K562 (cell line): ENCODE results near the gene ADIPOR2. TPM values are rescaled to one million over a fixed set of nuclear protein-coding genes. Genes with fewer than 3 reads are reported as not detected.

Experiments
- ATAC-seq: fragments of 200-7000 bp; cut with Tn5 transposase; 3 replicates; pipeline ENCODE4 v1.9.1; 2020; ENCODE audit warnings: moderate library complexity
- BruUV-seq: library from RNA; stranded (reverse); fragments of 400-500 nt; replicated peaks from 2 replicates; lab custom pipeline; 2021; lab: Mats Ljungman, UMichigan
- CTCF ChIA-PET: fragments of 300-600 bp; formaldehyde crosslinking; extraction: SDS; loops from one replicate; lab custom pipeline; 2021; ENCODE audit warnings: low intra/inter-chr PET ratio; lab: Yijun Ruan, JAX
- POLR2A ChIA-PET: fragments of 300-600, 350-650 bp; sonication (Branson Sonifier 250); formaldehyde crosslinking; extraction: SDS; loops from one replicate; lab custom pipeline; 2021; ENCODE audit warnings: antibody characterized with exemption, inconsistent platforms; lab: Yijun Ruan, JAX
- DNase-seq, 4 experiments: peaks; one replicate each; pipeline versions ENCODE4 v3.0.0 to v3.0.0-alpha.2; 2011 to 2018; ENCODE audit warnings: low spot score in 3 of 4, mixed read lengths in 3 of 4; ENCODE audit errors: extremely low read depth in 1 of 4
- FAIRE-seq: peaks from 2 replicates; lab custom pipeline; 2011; peaks lifted over from hg19 to GRCh38; lab: Jason Lieb, UNC
- H2AFZ ChIP-seq: 2 replicates; pipeline ENCODE4 v1.6.0; 2011; ENCODE audit warnings: low read depth, low read length, control low read depth, inconsistent platforms
- H3K27ac ChIP-seq: fragments of 200-600 bp; 3 replicates; pipeline ENCODE4 v1.8.0; 2011; ENCODE audit warnings: low read depth, mild to moderate bottlenecking, control low read depth, inconsistent platforms, low read length, moderate library complexity, mixed read lengths; ENCODE audit errors: extremely low read depth
- H3K27me3 ChIP-seq, 2 experiments: fragments of 300-600 bp in 1 of 2; 2 replicates in 1 of 2; 3 replicates in 1 of 2; pipeline versions ENCODE4 v1.6.0 to v1.8.0; 2011; ENCODE audit warnings: inconsistent platforms in 2 of 2, low read length in 2 of 2, mild to moderate bottlenecking in 1 of 2, mixed read lengths in 1 of 2, moderate library complexity in 1 of 2; ENCODE audit not compliant: control insufficient read depth in 2 of 2, insufficient read depth in 2 of 2
- H3K36me3 ChIP-seq: fragments of 300-600 bp; 3 replicates; pipeline ENCODE4 v1.8.0; 2011; ENCODE audit warnings: mild to moderate bottlenecking, low read length, inconsistent platforms; ENCODE audit not compliant: control insufficient read depth, insufficient read depth
- H3K4me1 ChIP-seq, 2 experiments: fragments of 200-600 bp in 1 of 2; replicated peaks in 1 of 2; 2 replicates in 1 of 2; 3 replicates in 1 of 2; pipeline versions ENCODE4 v1.5.1 to v1.8.0; 2011; ENCODE audit warnings: inconsistent platforms in 2 of 2, low read length in 2 of 2, mild to moderate bottlenecking in 1 of 2, mixed read lengths in 1 of 2, moderate library complexity in 1 of 2; ENCODE audit not compliant: control insufficient read depth in 2 of 2, insufficient read depth in 2 of 2
- H3K4me2 ChIP-seq: 2 replicates; pipeline ENCODE4 v1.6.1; 2011; ENCODE audit warnings: low read length, control low read depth, inconsistent platforms, mixed read lengths; ENCODE audit not compliant: insufficient read depth
- H3K4me3 ChIP-seq: fragments of 200-600 bp; sonication (generic), shearing (Covaris generic); 2 replicates; pipeline ENCODE4 v1.5.1; 2016; ENCODE audit warnings: control low read depth, inconsistent platforms
- H3K79me2 ChIP-seq: fragments of 200-600 bp; 3 replicates; pipeline ENCODE4 v1.8.0; 2011; ENCODE audit warnings: low read length, inconsistent platforms; ENCODE audit not compliant: control insufficient read depth, insufficient read depth
- H3K9ac ChIP-seq, 2 experiments: 2 replicates each; pipeline versions ENCODE4 v1.6.0 to v1.6.1; 2011; ENCODE audit warnings: low read depth in 2 of 2, low read length in 2 of 2, control low read depth in 1 of 2, inconsistent platforms in 1 of 2, mild to moderate bottlenecking in 1 of 2, mixed read lengths in 1 of 2; ENCODE audit not compliant: insufficient read depth in 1 of 2
- H3K9me1 ChIP-seq: one replicate; pipeline ENCODE4 v1.6.0; 2011; ENCODE audit warnings: inconsistent platforms, mild to moderate bottlenecking, low read length, moderate library complexity; ENCODE audit not compliant: control insufficient read depth, insufficient read depth
- H3K9me3 ChIP-seq: replicated peaks from 2 replicates; pipeline ENCODE4 v1.5.1; 2011; ENCODE audit warnings: low read depth, low read length, inconsistent platforms; ENCODE audit not compliant: control insufficient read depth, insufficient read depth
- H4K20me1 ChIP-seq: replicated peaks from 2 replicates; pipeline ENCODE4 v1.6.1; 2011; ENCODE audit warnings: low read length, inconsistent platforms, mixed read lengths; ENCODE audit not compliant: control insufficient read depth, insufficient read depth
- MYBL2 ChIP-seq, 2 experiments: fragments of 450-650 bp in 1 of 2; sonication (generic) in 1 of 2; formaldehyde crosslinking in 1 of 2; IDR thresholded peaks; 2 replicates each; pipeline versions ENCODE4 v1.6.1 to v1.8.1; 2017 to 2022; ENCODE audit warnings: borderline replicate concordance in 1 of 2, inconsistent platforms in 1 of 2, low read depth in 1 of 2, mild to moderate bottlenecking in 1 of 2, missing genetic modification reagents in 1 of 2, moderate library complexity in 1 of 2
- NFE2L1 ChIP-seq: fragments of 450-650 bp; IDR thresholded peaks from 2 replicates; pipeline ENCODE4 v1.6.1; 2016; ENCODE audit warnings: missing genetic modification characterization, low read depth, mild to moderate bottlenecking, missing compliant biosample characterization, moderate library complexity, borderline replicate concordance
- ZNF766 ChIP-seq: fragments of 200-800 bp; sonication (Bioruptor generic); conservative IDR thresholded peaks from 2 replicates; pipeline ENCODE4 v1.6.1; 2016; ENCODE audit warnings: missing genetic modification characterization, missing compliant biosample characterization
- WGBS: fragments of 100-300 bp; shearing (Covaris generic); methylation state at CpG from one replicate; pipeline ENCODE4 v1.1.6; 2016; ENCODE audit warnings: low coverage, mixed read lengths; ENCODE audit not compliant: insufficient coverage; ENCODE audit errors: missing lambda C conversion rate; 5-methylcytosine and 5-hydroxymethylcytosine counted together
- in situ Hi-C: fragments of 300-500 bp; cut with MboI; formaldehyde crosslinking; loops from 4 replicates; pipeline ENCODE4 v1.15.0; 2018; ENCODE audit warnings: inconsistent platforms, mixed read lengths
- intact Hi-C: fragments of 100-400 bp; cut with micrococcal nuclease; formaldehyde crosslinking; loops from 2 replicates; pipeline ENCODE4 v1.14.2; 2022
- polyA plus RNA-seq, 8 experiments: library from polyadenylated mRNA; depleted of rRNA in 4 of 8; stranded (reverse) in 5 of 8; unstranded in 3 of 8; fragments of >200 nt; fragmentation: Nextera tagmentation in 2 of 8; fragmentation: Illumina TruSeq in 1 of 8; extraction: Ambion mirVana in 2 of 8; extraction: Trizol in 1 of 8; gene quantifications; 2 replicates each; pipeline versions ENCODE4 v1.2.1 to v1.2.3, GENCODE V29; 2011 to 2014; ENCODE audit warnings: inconsistent platforms in 1 of 8, missing spikeins in 1 of 8
- total RNA-seq, 7 experiments: library from RNA; depleted of rRNA in 6 of 7; stranded (reverse); fragments of >200 nt in 6 of 7; fragmentation: Illumina TruSeq in 2 of 7; extraction: Trizol in 2 of 7; gene quantifications; 2 replicates each; pipeline versions ENCODE4 v1.2.1 to v1.2.3, GENCODE V29; 2011 to 2021; ENCODE audit warnings: low replicate concordance in 1 of 7

Gene ADIPOR2
- total and polyA plus RNA-seq, 9 of the 15 experiments (the other 6 are each of a cell fraction or from before 2014, with no cell fraction given), result 10.9 to 63.5 (median 46.0) TPM

- Histone ChIP-seq H3K9me1 (no peaks in the 10 kb centered on the region), H3K4me2 (no peak overlapping the region), H3K4me1 (peaks cover 0 to 18% of the 10 kb centered on the region in 2 experiments; a peak in 2 of 5 replicates), H3K9me3 (no peaks in the 10 kb centered on the region), H3K4me3 (no peak overlapping the region), H3K79me2 (no peaks in the 10 kb centered on the region), H2AFZ (no peak overlapping the region), H3K27ac (no peak overlapping the region), H3K9ac (no peak overlapping the region), H3K36me3 (no peaks in the 10 kb centered on the region), H3K27me3 (peaks cover 29 to 87% of the 10 kb centered on the region in 2 experiments; a peak in 4 of 5 replicates), H4K20me1 (peaks cover 6% of the 10 kb centered on the region; the same call in 1 of the 2 replicates)
- ChIA-PET CTCF (no interaction called here), POLR2A (interaction anchor here (0.8 to 1.6 kb wide), 3 partner anchors 8 to 51 kb away, joined by 3 to 7 read pairs (median 4); no protein-coding TSS in a partner anchor)
- intact Hi-C loops, result no loop called here
- 34% methylated on average over 4 of the region's 10 CpGs for WGBS
- DNase-seq (no peak), ATAC-seq (no peak), FAIRE-seq (no peak)
- TF ChIP-seq NFE2L1 (tag), result no peak
- no peak for TF ChIP-seq MYBL2 (IDR thresholded peaks at IDR 0.05; ENCODE audit: low read depth)
- TF ChIP-seq MYBL2 (CRISPR knock-in tag; IDR thresholded peaks at IDR 0.05; ENCODE audit: borderline replicate concordance), result no peak
- BruUV-seq, result no TSS peak
- in situ Hi-C loops, result no loop called here
Observed at GRCh38 chr12:1823237-1823636, 132.4 kb downstream of the ADIPOR2 start.

- ChIA-PET CTCF (no interaction called here), POLR2A (no interaction called here)
- no TSS peak for BruUV-seq
- FAIRE-seq, result no peak
- no peak overlapping the region for H2AFZ ChIP-seq
- H3K79me2 ChIP-seq, result no peaks in the 10 kb centered on the region
- no peaks in the 10 kb centered on the region for H3K9me1 ChIP-seq
- 2% methylated on average over 14 of the region's 14 CpGs for WGBS
- H4K20me1 ChIP-seq, result peaks cover 10% of the 10 kb centered on the region
- intact Hi-C loops (no loop called here), in situ Hi-C loops (no loop called here)
- H3K9ac ChIP-seq, result no peak overlapping the region
- no peak overlapping the region for H3K27ac ChIP-seq
- no peak for TF ChIP-seq ZNF766
- no peak overlapping the region for H3K4me2 ChIP-seq
- no peak overlapping the region for H3K4me3 ChIP-seq
- no peaks in the 10 kb centered on the region for H3K36me3 ChIP-seq
- H3K9me3 ChIP-seq, result no peaks in the 10 kb centered on the region
- peaks cover 0 to 18% of the 10 kb centered on the region in 2 experiments; a peak in 2 of 5 replicates for H3K4me1 ChIP-seq
- DNase-seq, result no peak
- ATAC-seq, result no peak
- peaks cover 16 to 91% of the 10 kb centered on the region in 2 experiments; a peak in 3 of 5 replicates for H3K27me3 ChIP-seq
Observed at GRCh38 chr12:1825382-1826102, 134.7 kb downstream of the ADIPOR2 start.
